ENCODE results near the gene CASKIN2. TPM values are rescaled to one million over a fixed set of nuclear protein-coding genes. Genes with fewer than 3 reads are reported as not detected.
"Not testable (repeated sequence)": the region's sequence is repeated elsewhere in the genome, so short reads cannot be mapped to it uniquely, and the experiment has no call there.

Gene CASKIN2
- total RNA-seq, 1 donor from 2014 or later, result 2.2 TPM

GRCh38 chr17:75521951-75522727 is 6.8 kb upstream of the CASKIN2 start:
- intact Hi-C loops (cut with micrococcal nuclease), result no loop called here
- DNase-seq (ENCODE audit: low spot score), result no peak
- peaks cover 32% of the 10 kb centered on the region for H3K4me1 Mint-ChIP-seq (ENCODE audit: low read depth)
- peaks cover 59% of the 10 kb centered on the region for H3K36me3 Mint-ChIP-seq (ENCODE audit: low read depth)
- H3K9me3 Mint-ChIP-seq, result no peaks in the 10 kb centered on the region
- no peak overlapping the region for H3K27ac Mint-ChIP-seq
- peaks cover 10% of the 10 kb centered on the region for H3K27me3 Mint-ChIP-seq (ENCODE audit: low read depth)
- H3K4me3 Mint-ChIP-seq (ENCODE audit: low read depth), result no peak overlapping the region

GRCh38 chr17:75521290-75521689 is 6.0 kb upstream of the CASKIN2 start:
- Mint-ChIP-seq H3K27me3 (ENCODE audit: low read depth) (peaks cover 2% of the 10 kb centered on the region), H3K36me3 (ENCODE audit: low read depth) (peaks cover 59% of the 10 kb centered on the region), H3K4me1 (ENCODE audit: low read depth) (peaks cover 27% of the 10 kb centered on the region), H3K27ac (no peak overlapping the region), H3K4me3 (ENCODE audit: low read depth) (no peak overlapping the region), H3K9me3 (no peaks in the 10 kb centered on the region)
- intact Hi-C loops (cut with micrococcal nuclease), result no loop called here
- DNase-seq (ENCODE audit: low spot score), result no peak

- H3K27ac Mint-ChIP-seq; H3K27me3 Mint-ChIP-seq (ENCODE audit: low read depth); intact Hi-C loops (cut with micrococcal nuclease); H3K9me3 Mint-ChIP-seq; H3K4me3 Mint-ChIP-seq (ENCODE audit: low read depth); DNase-seq (ENCODE audit: low spot score): not testable (repeated sequence)
- peaks cover 26% of the 10 kb centered on the region for H3K4me1 Mint-ChIP-seq (ENCODE audit: low read depth)
- H3K36me3 Mint-ChIP-seq (ENCODE audit: low read depth), result peaks cover 59% of the 10 kb centered on the region
Measured at GRCh38 chr17:75520413-75520812, 5.1 kb upstream of the CASKIN2 start.

- Mint-ChIP-seq H3K27me3 (ENCODE audit: low read depth) (no peaks in the 10 kb centered on the region), H3K27ac (no peak overlapping the region), H3K36me3 (ENCODE audit: low read depth) (peaks cover 54% of the 10 kb centered on the region), H3K4me1 (ENCODE audit: low read depth) (peaks cover 26% of the 10 kb centered on the region), H3K4me3 (ENCODE audit: low read depth) (peak overlapping the region; percentile 89), H3K9me3 (no peaks in the 10 kb centered on the region)
- intact Hi-C loops (cut with micrococcal nuclease), result loop anchor here (5.0 to 10.0 kb wide), 4 partner anchors 62 to 247 kb away; partner anchors contain the start of genes MIF4GD, RECQL5, SAP30BP and TMEM94
- DNase-seq (ENCODE audit: low spot score), result no peak
Measured at GRCh38 chr17:75518983-75519537, 3.7 kb upstream of the CASKIN2 start.

GRCh38 chr17:75518201-75518600 is 2.9 kb upstream of the CASKIN2 start:
- Mint-ChIP-seq H3K27me3 (ENCODE audit: low read depth) (peaks cover 5% of the 10 kb centered on the region), H3K36me3 (ENCODE audit: low read depth) (peaks cover 46% of the 10 kb centered on the region), H3K9me3 (no peaks in the 10 kb centered on the region), H3K4me3 (ENCODE audit: low read depth) (peak overlapping the region; percentile 89), H3K27ac (peak overlapping the region; percentile 76), H3K4me1 (ENCODE audit: low read depth) (peaks cover 26% of the 10 kb centered on the region)
- intact Hi-C loops (cut with micrococcal nuclease), result loop anchor here (5.0 to 10.0 kb wide), 4 partner anchors 61 to 246 kb away; partner anchors contain the start of genes MIF4GD, RECQL5, SAP30BP and TMEM94
- DNase-seq (ENCODE audit: low spot score), result peak; percentile 62

- H3K27me3 Mint-ChIP-seq (ENCODE audit: low read depth), result peaks cover 5% of the 10 kb centered on the region
- peak overlapping the region; percentile 76 for H3K27ac Mint-ChIP-seq
- intact Hi-C loops (cut with micrococcal nuclease), result loop anchor here (5.0 to 10.0 kb wide), 4 partner anchors 60 to 245 kb away; partner anchors contain the start of genes MIF4GD, RECQL5, SAP30BP and TMEM94
- DNase-seq (ENCODE audit: low spot score), result no peak
- H3K4me1 Mint-ChIP-seq (ENCODE audit: low read depth), result peaks cover 25% of the 10 kb centered on the region
- H3K36me3 Mint-ChIP-seq (ENCODE audit: low read depth), result peaks cover 41% of the 10 kb centered on the region
- H3K4me3 Mint-ChIP-seq (ENCODE audit: low read depth), result peak overlapping the region; percentile 89
- H3K9me3 Mint-ChIP-seq, result no peaks in the 10 kb centered on the region
Measured at GRCh38 chr17:75517297-75517865, 2.0 kb upstream of the CASKIN2 start.

- Mint-ChIP-seq H3K27me3 (ENCODE audit: low read depth) (peaks cover 5% of the 10 kb centered on the region), H3K27ac (no peak overlapping the region), H3K4me3 (ENCODE audit: low read depth) (peak overlapping the region; percentile 89), H3K36me3 (ENCODE audit: low read depth) (peaks cover 35% of the 10 kb centered on the region), H3K9me3 (no peaks in the 10 kb centered on the region), H3K4me1 (ENCODE audit: low read depth) (peaks cover 23% of the 10 kb centered on the region)
- DNase-seq (ENCODE audit: low spot score), result peak; percentile 33
- intact Hi-C loops (cut with micrococcal nuclease), result loop anchor here (1.0 to 10.0 kb wide), 6 partner anchors 9 to 244 kb away; partner anchors contain the start of genes LLGL2, MIF4GD, RECQL5 and SAP30BP
Measured at GRCh38 chr17:75516619-75517296, 1.4 kb upstream of the CASKIN2 start.

- H3K36me3 Mint-ChIP-seq (ENCODE audit: low read depth), result peaks cover 31% of the 10 kb centered on the region
- H3K27me3 Mint-ChIP-seq (ENCODE audit: low read depth), result peaks cover 5% of the 10 kb centered on the region
- H3K4me1 Mint-ChIP-seq (ENCODE audit: low read depth), result peaks cover 23% of the 10 kb centered on the region
- peak; percentile 93 for DNase-seq (ENCODE audit: low spot score)
- H3K4me3 Mint-ChIP-seq (ENCODE audit: low read depth), result peak within 1 kb of the TSS; percentile 89
- no peaks in the 10 kb centered on the region for H3K9me3 Mint-ChIP-seq
- intact Hi-C loops (cut with micrococcal nuclease), result loop anchor here (1.0 to 10.0 kb wide), 6 partner anchors 9 to 244 kb away; partner anchors contain the start of genes LLGL2, MIF4GD, RECQL5 and SAP30BP
- H3K27ac Mint-ChIP-seq, result no peak within 1 kb of the TSS
Measured at GRCh38 chr17:75516255-75516618, 900 bp upstream of the CASKIN2 start, which contains the start of gene TSEN54. TSS of gene TSEN54 (plus strand) at chr17:75516528. CDS start at chr17:75516561, 33 bp downstream.

- no peak for DNase-seq (ENCODE audit: low spot score)
- Mint-ChIP-seq H3K9me3 (no peaks in the 10 kb centered on the region), H3K4me1 (ENCODE audit: low read depth) (peaks cover 23% of the 10 kb centered on the region), H3K36me3 (ENCODE audit: low read depth) (peaks cover 24% of the 10 kb centered on the region), H3K27me3 (ENCODE audit: low read depth) (peaks cover 5% of the 10 kb centered on the region), H3K27ac (no peak overlapping the region), H3K4me3 (ENCODE audit: low read depth) (peak overlapping the region; percentile 28)
- intact Hi-C loops (cut with micrococcal nuclease), result loop anchor here (2.0 to 10.0 kb wide), 5 partner anchors 58 to 243 kb away; partner anchors contain the start of genes MIF4GD, RECQL5, SAP30BP and TMEM94
Measured at GRCh38 chr17:75514919-75515495, 330 bp downstream of the CASKIN2 start.

- Mint-ChIP-seq H3K9me3 (no peaks in the 10 kb centered on the region), H3K36me3 (ENCODE audit: low read depth) (peaks cover 19% of the 10 kb centered on the region), H3K27me3 (ENCODE audit: low read depth) (peaks cover 5% of the 10 kb centered on the region), H3K4me3 (ENCODE audit: low read depth) (peak overlapping the region; percentile 28), H3K4me1 (ENCODE audit: low read depth) (peaks cover 21% of the 10 kb centered on the region), H3K27ac (no peak overlapping the region)
- intact Hi-C loops (cut with micrococcal nuclease), result loop anchor here (2.0 to 10.0 kb wide), 2 partner anchors 88 to 220 kb away; no protein-coding TSS in a partner anchor
- no peak for DNase-seq (ENCODE audit: low spot score)
Measured at GRCh38 chr17:75514299-75514918, 928 bp downstream of the CASKIN2 start.

- intact Hi-C loops (cut with micrococcal nuclease), result loop anchor here (10.0 kb wide), 1 partner anchor 219 kb away; no protein-coding TSS in a partner anchor
- Mint-ChIP-seq H3K36me3 (ENCODE audit: low read depth) (peaks cover 12% of the 10 kb centered on the region), H3K4me1 (ENCODE audit: low read depth) (peaks cover 16% of the 10 kb centered on the region), H3K27me3 (ENCODE audit: low read depth) (peaks cover 5% of the 10 kb centered on the region), H3K9me3 (no peaks in the 10 kb centered on the region), H3K27ac (no peak overlapping the region), H3K4me3 (ENCODE audit: low read depth) (no peak overlapping the region)
- no peak for DNase-seq (ENCODE audit: low spot score)
Measured at GRCh38 chr17:75513641-75514000, 1.7 kb downstream of the CASKIN2 start.

All from activated T-helper 2 cell treated with anti-CD3 and anti-CD28 coated beads, Interferon-gamma antibody, Interleukin-2, Interleukin-4, amounts not matched to agents 10 μg/mL and 5 μg/mL and 100 μg/mL, durations not matched to agents 14 hours and 24 hours and 36 hours (primary cell).